Epithelial cell of proximal tubule (primary cell): ENCODE measurements around the gene SHISA8. TPM values are rescaled to one million over a fixed set of nuclear protein-coding genes. Genes with fewer than 3 reads are reported as not detected.

Experiments
- DNase-seq: peaks from one replicate; pipeline ENCODE4 v3.0.0-alpha.2; 2011; ENCODE audit warnings: low read depth
- H3K4me3 ChIP-seq: 2 replicates; pipeline ENCODE4 v1.5.1; 2011; ENCODE audit warnings: low read depth, mild to moderate bottlenecking, low read length
- CTCF ChIP-seq: conservative IDR thresholded peaks from 2 replicates; pipeline ENCODE4 v1.5.1; 2012; ENCODE audit warnings: low read depth, mild to moderate bottlenecking, low read length
- total RNA-seq: library from RNA; depleted of rRNA; stranded (reverse); fragments of >200 nt; gene quantifications from 2 replicates; pipeline ENCODE4 v1.2.3, GENCODE V29; 2015

SHISA8 gene
- total RNA-seq, 1 donor from 2014 or later: not detected

DNA sequence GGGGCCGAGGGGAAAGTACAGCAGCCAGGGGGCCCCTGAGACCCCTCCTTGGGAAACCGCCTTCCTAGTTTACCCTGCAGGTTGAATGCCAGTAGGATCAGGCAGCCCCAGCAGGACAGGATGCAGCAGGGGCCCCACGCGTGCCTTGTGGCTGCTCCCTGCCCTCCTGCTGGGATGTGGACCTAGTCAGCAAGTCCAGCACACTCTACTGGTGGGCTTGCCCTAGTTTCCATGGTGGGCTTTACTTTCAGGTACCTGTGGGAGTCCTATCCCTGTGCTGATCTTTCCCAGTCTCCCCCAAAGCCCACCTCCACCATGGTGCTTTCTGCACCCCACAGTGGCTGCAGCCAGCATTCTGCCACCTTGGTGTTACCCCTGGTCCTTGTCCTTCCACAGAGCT lies 22.2 kb downstream of the SHISA8 start:
- DNase-seq: no peak
- no peak for TF ChIP-seq CTCF
- H3K4me3 ChIP-seq: no peak overlapping the region

GRCh38 chr22:41891407-41891806 lies 23.5 kb downstream of the SHISA8 start:
- no peak for DNase-seq
- no peak overlapping the region for H3K4me3 ChIP-seq
- TF ChIP-seq CTCF: no peak

DNA sequence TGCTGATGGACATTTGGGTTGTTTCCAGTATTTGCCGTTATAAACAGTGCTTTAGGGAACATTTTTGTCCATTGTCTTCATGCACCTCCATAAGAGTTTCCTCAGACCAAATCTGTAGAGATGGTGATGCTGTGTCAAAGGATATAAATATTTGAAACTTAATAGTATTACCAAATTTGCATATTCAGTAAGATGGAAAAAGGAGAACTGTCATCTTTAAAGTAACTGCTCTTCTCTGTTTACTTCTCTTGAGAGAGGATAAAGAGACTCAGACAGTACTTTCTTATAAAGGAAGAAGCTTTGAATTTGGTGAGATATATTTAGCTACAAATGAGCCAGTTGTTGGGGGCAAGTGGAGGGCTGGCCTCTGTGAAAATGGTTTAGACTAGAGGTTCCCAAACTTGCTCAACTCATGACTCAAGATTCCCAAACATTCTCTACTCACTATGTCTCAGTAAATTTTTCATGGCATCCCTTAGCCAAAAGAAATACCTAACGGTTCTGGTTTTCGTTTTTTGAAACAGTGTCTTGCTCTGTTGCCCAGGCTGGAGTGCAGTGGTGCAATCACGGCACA lies 26.2 kb downstream of the SHISA8 start:
- no peak overlapping the region for H3K4me3 ChIP-seq
- no peak for TF ChIP-seq CTCF
- DNase-seq: no peak

DNA sequence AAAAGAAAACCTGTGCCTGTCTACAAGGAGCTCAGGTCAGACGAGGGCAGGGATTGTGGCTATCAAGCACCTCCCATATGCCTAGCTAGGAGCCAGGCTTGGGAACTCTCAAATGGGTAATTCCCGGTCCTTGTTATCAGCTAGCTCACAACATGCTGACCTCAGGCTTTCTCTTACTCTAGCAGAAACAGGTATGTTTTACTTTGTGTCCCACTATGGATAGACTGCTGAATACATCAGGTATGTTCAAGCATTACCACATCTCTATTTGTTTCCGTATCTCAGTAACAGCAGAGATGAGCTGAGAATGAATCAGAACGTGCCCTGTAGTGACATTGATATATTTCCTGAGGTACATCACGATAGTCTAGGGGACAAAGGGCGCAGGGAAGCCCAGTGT lies 29.4 kb downstream of the SHISA8 start:
- no peak for DNase-seq
- H3K4me3 ChIP-seq: no peak overlapping the region
- no peak for TF ChIP-seq CTCF

- DNase-seq: no peak
- no peak overlapping the region for H3K4me3 ChIP-seq
- TF ChIP-seq CTCF: no peak
Observed at GRCh38 chr22:41885116-41885515, 29.8 kb downstream of the SHISA8 start.

- TF ChIP-seq CTCF: no peak
- no peak for DNase-seq
- H3K4me3 ChIP-seq: no peak overlapping the region
Observed at GRCh38 chr22:41883400-41883799, 31.5 kb downstream of the SHISA8 start.

- TF ChIP-seq CTCF: no peak
- no peak for DNase-seq
- no peak overlapping the region for H3K4me3 ChIP-seq
Observed at GRCh38 chr22:41880653-41881052, 34.2 kb downstream of the SHISA8 start.
